K562 (cell line): ENCODE measurements around the gene LCN12. TPM values are rescaled to one million over a fixed set of nuclear protein-coding genes. Genes with fewer than 3 reads are reported as not detected.

Experiments
- CBFA2T2 ChIP-seq: fragments of 450-650 bp; conservative IDR thresholded peaks from 2 replicates; pipeline ENCODE4 v1.6.1; 2017; ENCODE audit warnings: mild to moderate bottlenecking
- ETS2 ChIP-seq: IDR thresholded peaks from 2 replicates; pipeline ENCODE4 v1.6.1; 2016; ENCODE audit warnings: borderline replicate concordance, missing genetic modification characterization, mild to moderate bottlenecking, moderate library complexity, missing compliant biosample characterization; ENCODE audit not compliant: poor library complexity, severe bottlenecking
- FOXA1 ChIP-seq: fragments of 450-650 bp; IDR thresholded peaks from 2 replicates; pipeline ENCODE4 v1.6.1; 2016; ENCODE audit warnings: mild to moderate bottlenecking, borderline replicate concordance
- HMGN3 ChIP-seq: IDR thresholded peaks from 2 replicates; pipeline ENCODE4 v1.6.1; 2011; ENCODE audit warnings: borderline replicate concordance, low read depth, mild to moderate bottlenecking, mixed read lengths, low read length; ENCODE audit not compliant: insufficient read length; ENCODE audit errors: extremely low read depth
- MYC ChIP-seq, 2 experiments: fragments of 250-450 bp in 1 of 2; sonication (Bioruptor Pico) in 1 of 2; IDR thresholded peaks; 2 replicates each; pipeline versions ENCODE4 v1.5.1 to v1.6.1; 2012 to 2021; ENCODE audit warnings: low read depth in 2 of 2, borderline replicate concordance in 1 of 2, improper control_type of control experiment in 1 of 2, low read length in 1 of 2, mild to moderate bottlenecking in 1 of 2, moderate library complexity in 1 of 2
- SIN3B ChIP-seq: fragments of 450-650 bp; IDR thresholded peaks from 2 replicates; pipeline ENCODE4 v1.6.1; 2017; ENCODE audit warnings: low read depth, mild to moderate bottlenecking, moderate library complexity
- SOX6 ChIP-seq: fragments of 450-650 bp; IDR thresholded peaks from 2 replicates; pipeline ENCODE4 v1.6.1; 2014; ENCODE audit warnings: mild to moderate bottlenecking
- XRCC4 ChIP-seq: IDR thresholded peaks from one replicate; pipeline ENCODE4 v1.6.1; 2011; ENCODE audit not compliant: insufficient read depth, insufficient read length; ENCODE audit errors: extremely low read depth
- ZFX ChIP-seq: sonication (generic); formaldehyde crosslinking; IDR thresholded peaks from 2 replicates; pipeline ENCODE4 v1.8.0; 2022; ENCODE audit warnings: mild to moderate bottlenecking, missing genetic modification reagents, moderate library complexity
- ZNF717 ChIP-seq: fragments of 250-450 bp; sonication (Bioruptor Pico); IDR thresholded peaks from 2 replicates; pipeline ENCODE4 v1.5.0; 2021
- polyA plus RNA-seq, 8 experiments: library from polyadenylated mRNA; depleted of rRNA in 4 of 8; stranded (reverse) in 5 of 8; unstranded in 3 of 8; fragments of >200 nt; fragmentation: Nextera tagmentation in 2 of 8; fragmentation: Illumina TruSeq in 1 of 8; extraction: Ambion mirVana in 2 of 8; extraction: Trizol in 1 of 8; gene quantifications; 2 replicates each; pipeline versions ENCODE4 v1.2.1 to v1.2.3, GENCODE V29; 2011 to 2014; ENCODE audit warnings: inconsistent platforms in 1 of 8, missing spikeins in 1 of 8
- total RNA-seq, 7 experiments: library from RNA; depleted of rRNA in 6 of 7; stranded (reverse); fragments of >200 nt in 6 of 7; fragmentation: Illumina TruSeq in 2 of 7; extraction: Trizol in 2 of 7; gene quantifications; 2 replicates each; pipeline versions ENCODE4 v1.2.1 to v1.2.3, GENCODE V29; 2011 to 2021; ENCODE audit warnings: low replicate concordance in 1 of 7
- TF ChIP-seq, protein P1 (sequence below): fragments of 450-650 bp; IDR thresholded peaks from 2 replicates; pipeline ENCODE4 v1.7.1; 2018; ENCODE audit warnings: mild to moderate bottlenecking, low read depth; ENCODE audit not compliant: partially characterized antibody

The LCN12 gene
- total and polyA plus RNA-seq, 9 of the 15 experiments (the other 6 are each of a cell fraction or from before 2014, with no cell fraction given) = 0.05 TPM; not detected in 8

DNA sequence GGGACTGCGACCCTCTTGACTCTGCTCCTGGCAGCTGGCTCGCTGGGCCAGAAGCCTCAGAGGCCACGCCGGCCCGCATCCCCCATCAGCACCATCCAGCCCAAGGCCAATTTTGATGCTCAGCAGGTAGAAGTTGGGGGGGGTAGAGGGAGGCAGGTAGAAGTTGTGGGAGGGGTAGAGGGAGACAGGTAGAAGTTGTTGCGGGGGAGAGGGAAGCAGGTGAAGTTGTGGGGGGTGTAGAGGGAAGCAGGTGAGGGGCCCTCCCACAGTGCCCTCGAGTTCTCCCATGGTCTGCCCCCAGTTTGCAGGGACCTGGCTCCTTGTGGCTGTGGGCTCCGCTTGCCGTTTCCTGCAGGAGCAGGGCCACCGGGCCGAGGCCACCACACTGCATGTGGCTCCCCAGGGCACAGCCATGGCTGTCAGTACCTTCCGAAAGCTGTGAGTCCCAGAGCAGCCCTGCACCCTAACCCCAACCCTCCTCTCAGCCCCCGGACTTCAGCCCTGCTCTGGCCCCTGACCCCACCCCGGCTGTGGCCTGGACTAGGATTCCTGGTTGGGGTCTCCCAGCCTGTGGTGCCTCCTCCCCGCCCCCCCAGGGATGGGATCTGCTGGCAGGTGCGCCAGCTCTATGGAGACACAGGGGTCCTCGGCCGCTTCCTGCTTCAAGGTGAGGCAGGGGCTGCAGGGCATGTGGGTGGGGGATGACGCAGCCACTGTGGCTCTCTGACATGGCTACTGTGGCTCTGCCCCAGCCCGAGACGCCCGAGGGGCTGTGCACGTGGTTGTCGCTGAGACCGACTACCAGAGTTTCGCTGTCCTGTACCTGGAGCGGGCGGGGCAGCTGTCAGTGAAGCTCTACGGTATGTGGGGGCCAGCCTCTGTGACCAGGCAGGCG is 6.5 kb upstream of the LCN12 start (continued):
- TF ChIP-seq MYC (IDR thresholded peaks at IDR 0.05; ENCODE audit: low read depth, low read length) (no peak), MYC (CRISPR knock-in tag; IDR thresholded peaks at IDR 0.05; ENCODE audit: borderline replicate concordance, low read depth) (no peak), ETS2 (tag) (no peak), HMGN3 (peak; percentile 23), SIN3B (no peak), SOX6 (no peak), ZNF717 (no peak), XRCC4 (no peak), CBFA2T2 (no peak), ZFX (CRISPR knock-in tag) (peak; percentile 14; the same call in 1 of the 2 replicates), FOXA1 (no peak)
- TF ChIP-seq, protein P1, sequence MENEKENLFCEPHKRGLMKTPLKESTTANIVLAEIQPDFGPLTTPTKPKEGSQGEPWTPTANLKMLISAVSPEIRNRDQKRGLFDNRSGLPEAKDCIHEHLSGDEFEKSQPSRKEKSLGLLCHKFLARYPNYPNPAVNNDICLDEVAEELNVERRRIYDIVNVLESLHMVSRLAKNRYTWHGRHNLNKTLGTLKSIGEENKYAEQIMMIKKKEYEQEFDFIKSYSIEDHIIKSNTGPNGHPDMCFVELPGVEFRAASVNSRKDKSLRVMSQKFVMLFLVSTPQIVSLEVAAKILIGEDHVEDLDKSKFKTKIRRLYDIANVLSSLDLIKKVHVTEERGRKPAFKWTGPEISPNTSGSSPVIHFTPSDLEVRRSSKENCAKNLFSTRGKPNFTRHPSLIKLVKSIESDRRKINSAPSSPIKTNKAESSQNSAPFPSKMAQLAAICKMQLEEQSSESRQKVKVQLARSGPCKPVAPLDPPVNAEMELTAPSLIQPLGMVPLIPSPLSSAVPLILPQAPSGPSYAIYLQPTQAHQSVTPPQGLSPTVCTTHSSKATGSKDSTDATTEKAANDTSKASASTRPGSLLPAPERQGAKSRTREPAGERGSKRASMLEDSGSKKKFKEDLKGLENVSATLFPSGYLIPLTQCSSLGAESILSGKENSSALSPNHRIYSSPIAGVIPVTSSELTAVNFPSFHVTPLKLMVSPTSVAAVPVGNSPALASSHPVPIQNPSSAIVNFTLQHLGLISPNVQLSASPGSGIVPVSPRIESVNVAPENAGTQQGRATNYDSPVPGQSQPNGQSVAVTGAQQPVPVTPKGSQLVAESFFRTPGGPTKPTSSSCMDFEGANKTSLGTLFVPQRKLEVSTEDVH = no peak
- TF ChIP-seq, all 486 proteins: peak for 10
